ENCODE results near the gene BRMS1. TPM values are rescaled to one million over a fixed set of nuclear protein-coding genes. Genes with fewer than 3 reads are reported as not detected.
"Not testable (repeated sequence)": the region's sequence is repeated elsewhere in the genome, so short reads cannot be mapped to it uniquely, and the experiment has no call there.

Gene BRMS1, protein sequence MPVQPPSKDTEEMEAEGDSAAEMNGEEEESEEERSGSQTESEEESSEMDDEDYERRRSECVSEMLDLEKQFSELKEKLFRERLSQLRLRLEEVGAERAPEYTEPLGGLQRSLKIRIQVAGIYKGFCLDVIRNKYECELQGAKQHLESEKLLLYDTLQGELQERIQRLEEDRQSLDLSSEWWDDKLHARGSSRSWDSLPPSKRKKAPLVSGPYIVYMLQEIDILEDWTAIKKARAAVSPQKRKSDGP
- polyA plus RNA-seq, result 10 to 100 TPM; 33.5 to 40.2 (median 36.4) TPM

DNA sequence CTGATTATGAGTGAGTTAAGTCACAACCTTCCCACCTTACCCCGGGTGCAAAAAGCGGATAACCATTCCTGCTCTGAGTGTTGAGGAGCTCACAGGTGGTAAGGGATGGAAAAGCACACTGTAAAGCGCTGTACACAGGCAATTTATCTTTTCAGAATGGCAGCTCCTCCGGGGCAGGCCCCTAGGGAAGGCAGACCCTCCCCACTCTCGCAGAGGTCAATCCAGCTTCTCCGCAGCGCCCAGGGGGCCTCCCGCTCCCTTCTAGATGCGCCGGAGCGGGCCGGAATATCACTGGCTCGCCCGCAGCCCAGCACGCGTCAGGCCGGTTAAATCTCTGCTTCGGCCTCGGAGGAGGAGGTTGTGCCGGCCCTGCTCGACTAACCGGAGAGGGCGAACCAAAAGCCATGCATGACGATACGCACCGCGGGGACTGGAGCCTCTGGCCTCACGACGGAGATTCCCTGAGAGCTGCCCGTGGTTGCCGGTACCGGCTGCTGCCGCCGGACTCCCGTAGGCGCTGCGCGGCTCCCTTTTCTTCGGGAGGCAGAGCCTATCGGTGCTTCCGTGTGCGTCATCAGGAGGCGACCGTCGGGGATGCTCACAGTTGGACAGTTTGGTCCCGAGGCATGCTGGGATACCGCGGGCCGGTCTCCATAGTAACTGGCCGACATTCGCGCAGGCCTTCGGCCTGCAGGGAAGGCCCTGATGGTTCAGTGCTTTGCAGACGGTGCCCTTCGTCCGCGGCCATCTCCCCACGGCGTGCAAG, at the start of gene BRMS1:
TSS of gene BRMS1 (minus strand) at position 555 of the 766 bp plus-strand sequence. CDS start 2,870 bp downstream, outside the sequence.
- WGBS, 3 donors, result 0 to 1% (median 0%) methylated on average over 58 to 59 of the region's 59 CpGs
- no peak within 1 kb of the TSS for H3K27ac ChIP-seq (ENCODE audit: low read depth, low read length)

DNA sequence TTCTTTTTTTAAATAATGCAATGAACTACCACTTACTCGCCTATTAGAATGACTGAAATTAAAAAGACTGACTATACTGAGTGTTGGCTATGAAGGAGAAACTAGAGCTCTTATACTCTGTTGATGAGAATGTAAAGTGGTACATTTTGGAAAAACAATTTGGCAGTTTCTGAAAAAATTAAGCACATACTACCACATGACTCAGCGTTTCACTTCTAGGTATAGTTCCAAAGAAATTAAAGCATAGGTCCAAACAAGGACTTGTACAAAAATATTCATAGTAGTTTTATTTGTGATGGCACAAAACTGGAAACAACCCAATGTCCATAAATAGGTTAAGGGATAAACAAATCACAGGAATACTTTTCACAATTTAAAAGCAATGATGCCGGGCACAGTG, 49.0 kb upstream of the BRMS1 start:
- WGBS, 3 donors, result 67 to 83% (median 76%) methylated on average over 3 of the region's 3 CpGs
- H3K27ac ChIP-seq (ENCODE audit: low read depth, low read length), result no peak overlapping the region

DNA sequence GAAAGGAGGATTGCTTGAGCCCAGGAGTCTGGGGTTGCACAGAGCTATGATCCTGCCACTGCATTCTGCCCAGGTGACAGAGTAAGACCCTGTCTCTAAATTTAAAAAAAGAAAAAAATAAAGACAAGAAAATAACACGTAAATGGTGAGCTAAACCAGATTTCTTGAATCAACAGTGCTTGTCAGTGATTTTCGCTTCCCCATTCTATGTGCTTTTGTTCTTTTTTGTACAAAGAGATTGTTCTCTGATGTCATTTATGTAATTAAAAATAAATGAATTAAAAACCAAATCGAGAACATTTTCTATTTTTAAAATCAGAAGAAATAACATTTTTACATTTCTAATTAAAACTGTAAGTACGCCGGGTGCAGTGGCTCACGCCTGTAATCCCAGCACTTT, 46.4 kb upstream of the BRMS1 start:
- WGBS, 3 donors, result 68 to 83% (median 68%) methylated on average over 6 of the region's 6 CpGs
- no peak overlapping the region for H3K27ac ChIP-seq (ENCODE audit: low read depth, low read length)

DNA sequence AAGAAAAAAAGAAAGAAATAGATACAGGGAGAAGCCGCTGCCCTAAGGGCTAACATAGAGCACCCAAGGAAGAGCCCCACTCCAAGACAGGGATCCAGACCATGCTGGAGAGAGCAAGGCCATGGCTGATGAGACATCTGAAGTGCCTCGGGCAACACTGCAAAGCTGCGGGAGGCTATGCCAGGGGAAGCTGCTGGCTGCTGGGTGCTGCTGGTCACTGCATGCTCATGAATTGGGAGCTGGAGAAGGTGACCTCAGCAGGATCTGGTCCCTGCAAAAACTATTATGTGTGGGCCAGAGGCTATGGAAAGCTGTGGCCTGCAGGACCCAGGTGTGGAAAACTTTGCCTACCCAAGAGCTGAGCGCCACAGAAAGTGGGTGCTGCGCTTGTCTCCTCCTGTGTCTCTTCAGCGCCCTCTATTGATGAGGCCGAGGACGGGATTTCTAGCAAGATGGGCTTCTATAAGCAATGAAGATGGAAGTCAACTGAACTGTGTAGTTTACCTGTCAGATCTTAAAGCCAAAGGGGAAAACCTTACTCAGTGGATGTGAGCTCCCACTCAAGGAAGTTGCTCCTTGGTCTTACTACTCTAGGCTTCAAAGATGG, 44.0 kb upstream of the BRMS1 start:
- WGBS, 3 donors, result 28 to 33% (median 29%) methylated on average over 8 of the region's 8 CpGs
- H3K27ac ChIP-seq (ENCODE audit: low read depth, low read length), result no peak overlapping the region

DNA sequence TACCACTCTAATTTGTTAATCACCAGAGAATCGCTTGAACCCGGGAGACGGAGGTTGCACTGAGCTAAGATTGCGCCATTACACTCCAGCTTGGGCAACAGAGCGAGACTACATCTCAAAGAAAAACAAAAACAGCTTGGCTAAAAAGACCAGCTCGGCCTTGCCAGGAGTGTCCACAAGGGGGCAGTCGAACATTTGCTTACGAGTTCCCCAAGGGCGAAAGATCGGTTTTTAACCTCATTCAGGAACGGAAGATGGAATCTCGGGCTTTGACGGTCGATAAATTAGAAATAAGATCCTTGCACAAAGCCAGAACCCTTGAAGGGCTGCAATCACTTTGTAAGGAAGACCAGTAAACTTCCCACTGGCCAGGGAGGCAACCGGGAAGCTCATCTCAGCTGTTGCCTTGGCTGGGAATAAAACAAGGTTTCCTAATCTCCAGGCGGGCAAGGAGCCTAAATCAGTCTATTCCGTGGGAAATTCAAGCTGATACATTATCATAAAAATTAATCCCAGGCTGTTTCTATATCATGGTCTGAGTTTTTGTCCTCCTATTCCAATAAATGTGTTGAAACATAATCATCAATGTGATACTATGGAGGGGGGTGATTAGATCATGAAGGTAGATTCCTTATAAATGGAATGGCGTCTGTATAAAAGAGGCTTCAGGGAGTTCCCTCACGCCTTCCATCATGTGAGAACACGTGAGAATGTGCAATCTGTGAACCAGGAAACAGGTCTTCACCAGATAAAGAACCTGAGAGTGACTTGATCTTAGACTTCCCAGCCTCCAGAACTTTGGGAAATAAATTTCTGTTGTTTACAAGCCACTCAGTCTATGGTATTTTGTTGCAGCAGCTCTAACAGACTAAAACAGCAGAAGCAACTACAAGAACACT, 41.5 kb upstream of the BRMS1 start:
- no peak overlapping the region for H3K27ac ChIP-seq (ENCODE audit: low read depth, low read length)

DNA sequence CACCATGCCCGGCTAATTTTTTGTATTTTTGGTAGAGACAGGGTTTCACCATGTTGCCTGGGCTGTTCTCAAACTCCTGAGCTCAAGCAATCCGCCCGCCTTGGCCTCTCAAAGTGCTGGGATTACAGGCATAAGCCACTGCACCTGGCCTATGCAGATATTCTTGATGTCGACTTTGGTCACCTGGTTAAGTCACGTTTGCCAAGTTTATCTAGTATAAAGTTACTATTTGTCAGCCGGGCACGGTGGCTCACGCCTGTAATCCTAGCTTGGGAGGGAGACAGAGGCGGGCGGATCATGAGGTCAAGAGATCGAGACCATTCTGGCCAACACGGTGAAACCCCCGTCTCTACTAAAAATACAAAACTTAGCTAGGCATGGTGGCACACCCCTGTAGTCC, 39.4 kb upstream of the BRMS1 start:
- not testable (repeated sequence) for H3K27ac ChIP-seq (ENCODE audit: low read depth, low read length)
- WGBS, 3 donors, result 68 to 87% (median 85%) methylated on average over 13 of the region's 13 CpGs

More for the DNA sequence above, 41.5 kb upstream of the BRMS1 start:
- WGBS, 3 donors, result 7 to 8% (median 8%) methylated on average over 20 of the region's 20 CpGs

DNA sequence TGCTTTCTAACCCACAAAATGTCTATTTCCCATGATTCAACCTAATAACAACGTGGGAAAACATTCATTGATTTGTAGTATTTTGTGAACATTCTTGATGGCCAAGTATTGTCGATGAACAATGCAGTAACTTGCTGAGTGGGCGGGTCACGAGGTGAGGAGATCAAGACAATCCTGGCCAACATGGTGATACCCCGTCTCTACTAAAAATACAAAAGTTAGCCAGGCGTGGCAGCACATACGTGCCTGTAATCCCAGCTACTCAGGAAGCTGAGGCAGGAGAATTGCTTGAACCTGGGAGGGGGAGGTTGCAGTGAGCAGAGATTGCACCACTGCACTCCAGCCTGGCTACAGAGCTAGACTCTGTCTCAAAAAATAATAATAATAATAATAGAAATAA, 35.4 kb upstream of the BRMS1 start:
- WGBS, 3 donors, result 19 to 23% (median 21%) methylated on average over 7 of the region's 7 CpGs

DNA sequence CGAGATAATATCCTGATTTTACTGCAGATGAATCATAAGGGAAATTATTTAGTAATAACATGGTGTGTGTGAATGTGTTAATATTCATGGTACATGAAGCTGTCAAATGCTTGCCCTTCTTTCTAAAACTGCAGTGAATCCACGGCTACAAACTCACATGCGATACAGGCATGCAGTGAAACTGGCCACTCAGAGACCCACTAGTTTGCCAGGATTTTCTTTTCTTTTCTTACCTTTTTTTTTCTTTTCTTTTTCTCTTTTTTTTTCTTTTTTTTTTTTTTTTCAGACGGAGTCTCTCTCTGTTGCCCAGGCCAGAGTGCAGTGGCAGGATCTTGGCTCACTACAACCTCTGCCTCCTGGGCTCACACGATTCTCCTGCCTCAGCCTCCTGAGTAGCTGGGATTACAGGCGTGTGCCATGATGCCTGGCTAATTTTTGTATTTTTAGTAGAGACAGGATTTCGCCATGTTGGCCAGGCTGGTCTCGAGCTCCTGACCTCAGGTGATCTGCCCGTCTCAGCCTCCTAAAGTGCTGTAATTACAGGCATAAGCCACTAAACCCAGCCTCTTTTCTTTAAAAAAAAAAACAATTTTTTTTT, 28.9 kb upstream of the BRMS1 start:
- WGBS, 3 donors, result 78 to 84% (median 80%) methylated on average over 9 of the region's 9 CpGs

More for the DNA sequence above, 35.4 kb upstream of the BRMS1 start:
- H3K27ac ChIP-seq (ENCODE audit: low read depth, low read length), result not testable (repeated sequence)

DNA sequence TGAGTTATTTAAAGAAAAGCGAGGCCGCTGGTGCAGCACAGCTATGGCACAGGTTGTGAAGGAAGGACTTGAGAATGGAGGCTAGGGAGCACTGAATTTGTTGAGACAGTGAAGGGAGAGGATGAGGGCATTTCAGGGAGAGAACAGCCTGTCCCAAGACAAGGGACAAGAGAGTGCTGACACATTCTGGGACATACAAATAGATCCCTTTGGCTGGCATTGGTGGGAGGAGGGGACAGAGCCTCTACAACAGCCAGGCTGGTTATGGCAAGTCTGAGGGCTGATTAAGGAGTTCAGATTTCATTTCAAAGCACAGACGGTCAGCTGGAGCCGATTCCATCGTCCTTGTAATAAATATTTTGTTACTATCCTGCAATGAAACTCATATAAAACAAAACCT, 28.4 kb upstream of the BRMS1 start:
- WGBS, 3 donors, result 40 to 73% (median 71%) methylated on average over 5 of the region's 5 CpGs

More for the DNA sequence above, 28.9 kb upstream of the BRMS1 start:
- not testable (repeated sequence) for H3K27ac ChIP-seq (ENCODE audit: low read depth, low read length)

DNA sequence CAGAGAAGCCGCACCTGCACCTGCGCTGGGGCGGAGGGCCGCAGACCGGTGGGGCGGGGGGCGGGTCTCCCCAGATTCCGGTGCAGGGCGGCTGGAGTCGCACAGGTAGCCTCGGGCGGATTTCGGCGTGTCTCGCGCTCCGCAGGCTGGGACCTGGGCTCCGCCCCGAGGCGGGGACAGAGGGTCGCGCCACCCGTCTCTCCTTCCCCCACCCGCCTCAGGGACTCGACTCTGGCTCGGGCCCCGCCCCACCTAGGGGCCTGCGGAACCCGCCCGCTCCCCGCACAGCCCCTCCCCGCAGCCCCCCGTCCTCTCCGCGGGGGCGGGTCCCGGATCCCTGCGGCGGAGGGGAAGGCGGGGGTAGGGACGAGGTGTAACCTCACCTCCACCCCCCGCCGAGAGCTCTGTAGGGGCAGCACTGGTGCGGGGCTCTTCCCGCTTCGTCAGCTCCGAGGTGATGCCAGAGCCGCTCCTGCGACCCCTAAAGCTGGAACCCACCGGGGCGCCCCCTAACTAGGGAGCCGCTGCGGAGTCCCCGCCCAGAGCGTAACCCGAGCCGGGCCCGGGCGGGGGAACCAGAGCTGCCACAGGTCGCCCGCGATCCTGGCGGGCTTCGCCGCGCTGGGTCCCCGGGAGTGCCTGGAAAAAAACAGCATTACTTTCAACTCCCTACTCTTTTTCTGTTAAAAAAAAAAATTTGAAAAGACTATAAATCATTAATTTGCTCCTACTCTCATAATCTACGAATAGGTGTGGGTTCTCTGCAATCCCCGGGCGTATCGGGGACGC, 26.9 kb upstream of the BRMS1 start, which contains the start of gene SLC29A2:
TSS of gene SLC29A2 (minus strand) at position 134 of the 789 bp plus-strand sequence. CDS start 169 bp downstream, outside the sequence.
- no peak within 1 kb of the TSS for H3K27ac ChIP-seq (ENCODE audit: low read depth, low read length)
- 0 to 1% (median 1%) methylated on average over 58 to 72 of the region's 72 CpGs for WGBS, 3 donors

More for the DNA sequence above, 28.4 kb upstream of the BRMS1 start:
- no peak overlapping the region for H3K27ac ChIP-seq (ENCODE audit: low read depth, low read length)

DNA sequence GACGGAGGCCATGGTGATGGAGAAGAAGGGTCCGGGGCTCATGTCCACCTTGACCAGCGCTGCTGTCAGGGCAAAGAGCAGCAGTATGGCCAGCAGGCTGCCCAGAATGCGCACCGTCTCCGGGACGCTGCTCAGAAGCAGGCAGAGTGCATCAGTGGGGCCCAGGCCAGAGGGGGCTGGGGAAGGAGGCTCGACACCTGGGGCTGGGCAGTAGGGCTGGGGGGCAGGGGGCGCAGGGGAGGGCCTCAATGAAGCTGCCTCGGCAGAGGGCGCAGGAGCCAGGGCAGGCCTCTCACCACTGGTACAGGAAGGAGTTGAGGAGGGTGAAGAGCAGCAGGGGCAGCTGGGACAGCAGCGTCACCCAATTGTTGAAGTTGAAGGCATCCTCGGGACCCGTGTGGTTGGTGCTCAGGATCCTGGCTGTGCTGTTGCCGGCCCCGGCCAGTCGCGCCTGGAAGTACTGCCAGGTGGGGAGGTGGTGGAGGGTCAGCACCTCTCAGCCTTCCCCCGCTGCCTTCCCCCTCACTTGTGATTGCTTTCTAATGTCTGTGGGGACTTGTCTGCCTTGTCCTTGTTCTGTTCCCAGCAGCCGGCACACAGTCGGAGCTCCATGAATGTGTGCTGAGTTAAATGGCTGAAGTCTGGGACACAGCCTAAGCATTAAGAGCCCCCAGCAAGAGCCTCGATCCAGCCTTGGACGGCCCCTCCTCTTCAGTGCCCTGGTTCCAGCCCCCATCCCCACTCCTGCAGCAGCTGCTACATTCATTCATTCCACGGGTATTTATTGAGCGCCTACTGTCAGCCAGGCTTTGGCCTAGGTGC, 24.4 kb upstream of the BRMS1 start:
- WGBS, 3 donors, result 89% methylated on average over 25 of the region's 25 CpGs
- H3K27ac ChIP-seq (ENCODE audit: low read depth, low read length), result no peak overlapping the region

DNA sequence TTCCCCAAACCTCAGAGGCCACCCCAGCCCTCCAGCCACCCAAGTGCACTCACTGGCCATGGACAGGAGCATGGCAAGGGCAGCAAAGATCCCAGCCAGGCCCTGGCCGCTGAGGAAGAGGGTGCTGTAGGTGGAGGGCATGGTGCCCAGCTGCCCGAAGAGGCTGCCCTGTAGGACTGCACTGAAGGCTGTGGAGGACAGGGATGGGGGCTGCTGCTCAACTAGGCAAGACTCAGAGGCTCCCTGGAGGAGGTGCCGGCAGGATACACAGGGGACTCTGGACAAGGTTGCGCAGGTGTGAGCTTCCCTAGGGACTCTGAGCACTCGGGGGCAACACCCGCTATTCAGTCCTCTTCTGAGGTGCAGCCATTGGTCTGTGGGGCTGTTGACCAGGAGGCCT, 23.6 kb upstream of the BRMS1 start:
- 89 to 92% (median 91%) methylated on average over 6 of the region's 6 CpGs for WGBS, 3 donors

DNA sequence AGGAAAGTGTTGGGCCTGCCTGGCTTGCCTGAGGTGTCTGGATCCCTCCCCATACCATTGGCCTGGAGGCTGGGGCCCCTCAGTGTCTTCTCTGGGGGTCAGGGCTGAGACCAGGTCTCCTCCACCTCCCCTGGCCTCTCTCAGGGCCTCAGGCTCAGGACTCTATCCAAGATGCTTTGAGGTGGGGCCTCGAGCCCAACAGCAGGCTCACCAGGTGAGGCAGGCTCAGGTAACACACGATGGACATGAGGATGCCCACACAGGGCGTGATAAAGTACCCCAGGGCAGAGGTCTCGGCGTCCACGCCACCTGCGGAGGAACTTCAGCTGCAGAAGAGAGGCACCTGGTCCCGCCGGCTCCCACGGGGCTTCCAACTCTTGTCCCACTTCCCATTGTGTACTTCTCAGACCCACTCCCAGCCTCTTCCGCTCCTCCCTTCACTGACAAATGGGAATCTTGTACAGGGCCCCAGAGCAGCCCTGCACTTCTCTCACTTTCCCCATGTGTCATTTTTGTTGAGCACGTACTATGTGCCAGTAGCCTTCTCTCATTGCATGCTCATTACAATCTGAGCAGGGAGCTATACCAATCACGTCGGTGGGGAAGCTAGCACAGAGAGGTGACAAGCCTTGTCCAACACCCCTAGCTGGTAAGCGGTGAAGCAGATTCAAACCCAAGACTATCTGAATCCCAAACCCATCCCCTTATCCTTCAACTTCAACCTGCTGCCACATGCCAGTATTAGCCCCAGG, 22.8 kb upstream of the BRMS1 start:
- WGBS, 3 donors, result 88 to 90% (median 88%) methylated on average over 15 of the region's 15 CpGs
- no peak overlapping the region for H3K27ac ChIP-seq (ENCODE audit: low read depth, low read length)

More for the DNA sequence above, 23.6 kb upstream of the BRMS1 start:
- H3K27ac ChIP-seq (ENCODE audit: low read depth, low read length), result no peak overlapping the region

DNA sequence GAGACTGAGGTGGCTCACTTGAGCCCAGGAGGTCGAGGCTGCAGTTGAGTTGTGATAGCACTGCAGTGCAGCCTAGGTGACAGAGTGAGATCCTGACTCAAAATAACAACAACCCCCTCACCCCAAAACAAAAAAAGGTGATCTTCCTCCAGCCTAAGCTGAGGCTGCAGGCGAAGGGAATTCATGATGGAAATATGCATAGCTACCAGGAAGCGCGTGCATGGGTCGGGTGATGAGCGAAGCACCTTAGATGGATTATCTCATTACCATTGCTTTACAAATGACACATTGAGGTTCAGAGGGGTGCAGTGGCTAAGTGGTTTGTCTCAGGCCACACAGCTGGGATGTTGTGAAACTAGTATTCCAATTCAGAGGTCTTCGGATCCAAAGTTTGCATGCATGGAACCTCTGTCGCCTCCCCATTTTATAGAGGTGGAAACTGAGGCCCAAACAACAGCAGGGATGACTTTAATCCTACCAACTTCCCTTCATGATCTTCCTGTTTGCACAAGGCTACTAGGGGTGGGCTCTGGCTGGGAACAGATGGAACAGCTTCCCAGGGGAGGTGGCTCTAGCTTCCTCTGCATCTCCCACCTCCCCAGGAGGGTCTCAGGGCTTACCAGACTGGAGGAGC, 22.1 kb upstream of the BRMS1 start:
- H3K27ac ChIP-seq (ENCODE audit: low read depth, low read length), result no peak overlapping the region
- 93 to 94% (median 94%) methylated on average over 8 of the region's 8 CpGs for WGBS, 3 donors
